ENCODE results near the gene CHI3L1. TPM values are rescaled to one million over a fixed set of nuclear protein-coding genes. Genes with fewer than 3 reads are reported as not detected.

CHI3L1 gene
- total and polyA plus RNA-seq, 4 donors = 5.0 to 34.7 (median 15.9) TPM

DNA sequence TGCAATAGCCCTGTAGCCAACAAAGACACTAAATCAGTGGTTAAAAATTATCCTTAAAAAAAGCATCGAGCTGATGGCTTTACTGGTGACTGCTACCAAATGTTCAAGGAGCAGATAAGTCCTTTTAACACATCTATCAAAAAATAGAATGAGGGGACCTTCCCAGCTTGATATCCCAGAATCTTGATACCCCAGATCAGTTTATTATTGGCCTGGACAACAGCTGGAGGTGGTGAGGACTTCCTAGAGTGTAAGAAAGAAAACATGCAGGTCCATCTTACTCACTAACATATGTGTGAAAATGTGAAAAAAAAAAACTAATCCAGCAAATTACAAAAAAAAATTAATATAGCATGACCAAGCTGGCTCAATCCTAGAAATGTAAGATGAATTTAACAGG, 21.7 kb upstream of the CHI3L1 start:
- H3K4me3 ChIP-seq (ENCODE audit: low read depth in 1 of 3, low read length in 3 of 3) = no peak overlapping the region
- H3K4me1 ChIP-seq (ENCODE audit: control insufficient read depth in 4 of 4, insufficient read depth in 4 of 4, low read length in 3 of 4) = no peaks in the 10 kb centered on the region
- H3K9me3 ChIP-seq (ENCODE audit: control insufficient read depth in 4 of 4, low read length in 3 of 4) = no peaks in the 10 kb centered on the region
- WGBS = 78% methylated on average over 1 of the region's 1 CpG
- H3K9ac ChIP-seq (ENCODE audit: low read depth in 1 of 2, low read length in 2 of 2) = no peak overlapping the region
- TF ChIP-seq, protein P1, sequence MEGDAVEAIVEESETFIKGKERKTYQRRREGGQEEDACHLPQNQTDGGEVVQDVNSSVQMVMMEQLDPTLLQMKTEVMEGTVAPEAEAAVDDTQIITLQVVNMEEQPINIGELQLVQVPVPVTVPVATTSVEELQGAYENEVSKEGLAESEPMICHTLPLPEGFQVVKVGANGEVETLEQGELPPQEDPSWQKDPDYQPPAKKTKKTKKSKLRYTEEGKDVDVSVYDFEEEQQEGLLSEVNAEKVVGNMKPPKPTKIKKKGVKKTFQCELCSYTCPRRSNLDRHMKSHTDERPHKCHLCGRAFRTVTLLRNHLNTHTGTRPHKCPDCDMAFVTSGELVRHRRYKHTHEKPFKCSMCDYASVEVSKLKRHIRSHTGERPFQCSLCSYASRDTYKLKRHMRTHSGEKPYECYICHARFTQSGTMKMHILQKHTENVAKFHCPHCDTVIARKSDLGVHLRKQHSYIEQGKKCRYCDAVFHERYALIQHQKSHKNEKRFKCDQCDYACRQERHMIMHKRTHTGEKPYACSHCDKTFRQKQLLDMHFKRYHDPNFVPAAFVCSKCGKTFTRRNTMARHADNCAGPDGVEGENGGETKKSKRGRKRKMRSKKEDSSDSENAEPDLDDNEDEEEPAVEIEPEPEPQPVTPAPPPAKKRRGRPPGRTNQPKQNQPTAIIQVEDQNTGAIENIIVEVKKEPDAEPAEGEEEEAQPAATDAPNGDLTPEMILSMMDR (IDR thresholded peaks at IDR 0.05; ENCODE audit: low read depth, low read length, missing input control) = no peak
- TF ChIP-seq HNF4G (IDR thresholded peaks at IDR 0.05) (no peak), EGR1 (IDR thresholded peaks at IDR 0.05; ENCODE audit: low read depth in 2 of 2) (no peak), RAD21 (IDR thresholded peaks at IDR 0.05) (no peak), YY1 (IDR thresholded peaks at IDR 0.05) (no peak), JUND (IDR thresholded peaks at IDR 0.05) (no peak)
- TF ChIP-seq, protein P2, sequence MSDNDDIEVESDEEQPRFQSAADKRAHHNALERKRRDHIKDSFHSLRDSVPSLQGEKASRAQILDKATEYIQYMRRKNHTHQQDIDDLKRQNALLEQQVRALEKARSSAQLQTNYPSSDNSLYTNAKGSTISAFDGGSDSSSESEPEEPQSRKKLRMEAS (IDR thresholded peaks at IDR 0.05) = no peak
- H3K27ac ChIP-seq (ENCODE audit: low read depth in 1 of 2, low read length in 2 of 2) = no peak overlapping the region
- H3K27me3 ChIP-seq (ENCODE audit: control insufficient read depth in 4 of 4, insufficient read depth in 4 of 4, low read length in 3 of 4) = no peaks in the 10 kb centered on the region
- no peaks in the 10 kb centered on the region for H3K36me3 ChIP-seq (ENCODE audit: control insufficient read depth in 4 of 4, insufficient read depth in 3 of 4, low read depth in 1 of 4, low read length in 3 of 4)
- no peak for DNase-seq (ENCODE audit: low spot score)

DNA sequence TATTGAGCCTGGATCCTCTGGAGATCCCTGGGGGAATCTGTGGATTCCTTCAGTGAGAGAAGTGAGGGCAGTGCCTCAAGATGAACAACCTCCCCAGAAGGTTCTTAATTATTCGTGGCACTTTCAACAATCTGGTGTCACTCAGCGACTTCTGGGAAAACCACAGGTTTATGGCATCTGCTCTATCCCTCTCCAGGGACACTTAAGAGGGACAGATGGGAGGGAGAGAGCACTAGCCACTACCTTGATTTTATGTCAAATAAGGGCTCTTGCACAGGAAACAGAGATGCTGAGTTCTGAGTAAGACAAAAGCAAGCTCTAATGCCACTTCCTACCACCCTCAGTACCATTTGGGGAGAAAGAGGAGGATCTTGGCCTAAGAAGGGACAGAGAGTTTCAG, 21.2 kb upstream of the CHI3L1 start:
- 87% methylated on average over 2 of the region's 2 CpGs for WGBS
- H3K36me3 ChIP-seq (ENCODE audit: control insufficient read depth in 4 of 4, insufficient read depth in 3 of 4, low read depth in 1 of 4, low read length in 3 of 4) = no peaks in the 10 kb centered on the region
- no peak for DNase-seq (ENCODE audit: low spot score)
- no peaks in the 10 kb centered on the region for H3K9me3 ChIP-seq (ENCODE audit: control insufficient read depth in 4 of 4, low read length in 3 of 4)
- no peaks in the 10 kb centered on the region for H3K27me3 ChIP-seq (ENCODE audit: control insufficient read depth in 4 of 4, insufficient read depth in 4 of 4, low read length in 3 of 4)
- H3K9ac ChIP-seq (ENCODE audit: low read depth in 1 of 2, low read length in 2 of 2) = no peak overlapping the region
- H3K27ac ChIP-seq (ENCODE audit: low read depth in 1 of 2, low read length in 2 of 2) = no peak overlapping the region
- no peak for TF ChIP-seq NR2F2 (IDR thresholded peaks at IDR 0.05)
- TF ChIP-seq, protein P1 (IDR thresholded peaks at IDR 0.05; ENCODE audit: low read depth, low read length, missing input control) = no peak
- no peak overlapping the region for H3K4me3 ChIP-seq (ENCODE audit: low read depth in 1 of 3, low read length in 3 of 3)
- H3K4me1 ChIP-seq (ENCODE audit: control insufficient read depth in 4 of 4, insufficient read depth in 4 of 4, low read length in 3 of 4) = peaks cover 0 to 2% (median 0%) of the 10 kb centered on the region in 4 donors

DNA sequence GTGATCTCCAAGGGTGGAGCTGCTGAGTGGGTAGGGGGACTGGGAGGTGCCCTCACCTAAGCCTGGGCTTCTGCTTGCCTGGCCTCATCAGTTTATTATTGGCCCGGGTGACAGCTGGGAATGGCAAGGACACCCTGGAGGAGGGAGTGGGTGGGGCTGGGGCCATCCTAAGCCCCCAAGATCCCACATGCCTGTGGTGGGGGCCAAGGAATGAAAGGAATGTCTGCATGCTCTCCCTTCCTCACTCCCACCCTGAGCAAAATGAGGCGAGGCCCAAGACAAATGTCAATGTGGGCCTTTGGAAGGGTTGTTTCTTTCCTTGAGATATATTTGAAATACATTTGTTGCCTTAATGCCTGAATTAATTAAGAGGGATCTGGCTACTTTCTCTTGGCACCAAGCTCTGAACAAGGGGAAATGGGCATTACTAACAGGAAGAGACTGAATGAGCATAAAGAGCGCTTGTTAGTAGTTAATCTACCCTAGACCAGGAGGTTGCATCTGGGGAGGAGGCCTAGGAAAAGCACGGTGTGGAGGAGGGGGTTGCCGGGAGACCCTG, 19.7 kb upstream of the CHI3L1 start:
- no peak overlapping the region for H3K9ac ChIP-seq (ENCODE audit: low read depth in 1 of 2, low read length in 2 of 2)
- no peak for DNase-seq (ENCODE audit: low spot score)
- H3K27ac ChIP-seq (ENCODE audit: low read depth in 1 of 2, low read length in 2 of 2) = no peak overlapping the region
- WGBS = 97% methylated on average over 5 of the region's 5 CpGs
- H3K9me3 ChIP-seq (ENCODE audit: control insufficient read depth in 4 of 4, low read length in 3 of 4) = no peaks in the 10 kb centered on the region
- H3K27me3 ChIP-seq (ENCODE audit: control insufficient read depth in 4 of 4, insufficient read depth in 4 of 4, low read length in 3 of 4) = no peaks in the 10 kb centered on the region
- H3K36me3 ChIP-seq (ENCODE audit: control insufficient read depth in 4 of 4, insufficient read depth in 3 of 4, low read depth in 1 of 4, low read length in 3 of 4) = no peaks in the 10 kb centered on the region
- H3K4me1 ChIP-seq (ENCODE audit: control insufficient read depth in 4 of 4, insufficient read depth in 4 of 4, low read length in 3 of 4) = peaks cover 0 to 3% (median 0%) of the 10 kb centered on the region in 4 donors
- no peak overlapping the region for H3K4me3 ChIP-seq (ENCODE audit: low read depth in 1 of 3, low read length in 3 of 3)
- TF ChIP-seq, protein P2 (IDR thresholded peaks at IDR 0.05) = no peak
- TF ChIP-seq FOXA2 (IDR thresholded peaks at IDR 0.05) (no peak), GABPA (IDR thresholded peaks at IDR 0.05 in 1 of 2, conservative IDR thresholded peaks at IDR 0.05 in 1 of 2) (no peak), HNF4A (conservative IDR thresholded peaks at IDR 0.05) (no peak), NR2F2 (IDR thresholded peaks at IDR 0.05) (no peak), SP1 (IDR thresholded peaks at IDR 0.05) (no peak), YY1 (IDR thresholded peaks at IDR 0.05) (no peak), RXRA (IDR thresholded peaks at IDR 0.05) (no peak), JUND (IDR thresholded peaks at IDR 0.05) (no peak)
- TF ChIP-seq, protein P1 (IDR thresholded peaks at IDR 0.05; ENCODE audit: low read depth, low read length, missing input control) = no peak
- TF ChIP-seq, protein P3, sequence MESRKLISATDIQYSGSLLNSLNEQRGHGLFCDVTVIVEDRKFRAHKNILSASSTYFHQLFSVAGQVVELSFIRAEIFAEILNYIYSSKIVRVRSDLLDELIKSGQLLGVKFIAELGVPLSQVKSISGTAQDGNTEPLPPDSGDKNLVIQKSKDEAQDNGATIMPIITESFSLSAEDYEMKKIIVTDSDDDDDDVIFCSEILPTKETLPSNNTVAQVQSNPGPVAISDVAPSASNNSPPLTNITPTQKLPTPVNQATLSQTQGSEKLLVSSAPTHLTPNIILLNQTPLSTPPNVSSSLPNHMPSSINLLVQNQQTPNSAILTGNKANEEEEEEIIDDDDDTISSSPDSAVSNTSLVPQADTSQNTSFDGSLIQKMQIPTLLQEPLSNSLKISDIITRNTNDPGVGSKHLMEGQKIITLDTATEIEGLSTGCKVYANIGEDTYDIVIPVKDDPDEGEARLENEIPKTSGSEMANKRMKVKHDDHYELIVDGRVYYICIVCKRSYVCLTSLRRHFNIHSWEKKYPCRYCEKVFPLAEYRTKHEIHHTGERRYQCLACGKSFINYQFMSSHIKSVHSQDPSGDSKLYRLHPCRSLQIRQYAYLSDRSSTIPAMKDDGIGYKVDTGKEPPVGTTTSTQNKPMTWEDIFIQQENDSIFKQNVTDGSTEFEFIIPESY (IDR thresholded peaks at IDR 0.05) = no peak
